GM21526 (cell line): ENCODE results near the gene NSD1.
"Not testable (repeated sequence)": the region's sequence is repeated elsewhere in the genome, so short reads cannot be mapped to it uniquely, and the experiment has no call there.

Experiments
- ATAC-seq: cut with Tn5 transposase; IDR thresholded peaks from one replicate; pipeline ENCODE4 v1.9.1; 2021; ENCODE audit warnings: moderate library complexity; ENCODE audit not compliant: unreplicated experiment, low FRiP score

Gene NSD1

DNA sequence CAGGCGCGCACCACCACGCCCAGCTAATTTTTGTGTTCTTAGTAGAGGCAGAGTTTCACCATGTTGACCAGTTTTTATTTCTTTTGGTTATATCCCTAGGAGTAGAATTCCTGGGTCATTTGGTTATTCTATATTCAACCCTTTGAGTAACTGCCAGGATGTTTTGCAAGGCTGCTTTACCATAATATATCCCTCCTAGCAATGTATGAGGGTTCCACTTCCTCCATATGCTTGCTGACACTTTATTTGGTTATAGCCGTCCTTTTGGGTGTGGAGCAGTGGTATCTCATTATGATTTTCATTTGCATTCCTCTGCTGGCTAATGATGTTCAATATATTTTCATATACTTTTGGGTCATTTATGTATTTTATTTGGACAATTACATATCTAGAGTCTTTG, 88.7 kb downstream of the NSD1 start:
- ATAC-seq: no peak

DNA sequence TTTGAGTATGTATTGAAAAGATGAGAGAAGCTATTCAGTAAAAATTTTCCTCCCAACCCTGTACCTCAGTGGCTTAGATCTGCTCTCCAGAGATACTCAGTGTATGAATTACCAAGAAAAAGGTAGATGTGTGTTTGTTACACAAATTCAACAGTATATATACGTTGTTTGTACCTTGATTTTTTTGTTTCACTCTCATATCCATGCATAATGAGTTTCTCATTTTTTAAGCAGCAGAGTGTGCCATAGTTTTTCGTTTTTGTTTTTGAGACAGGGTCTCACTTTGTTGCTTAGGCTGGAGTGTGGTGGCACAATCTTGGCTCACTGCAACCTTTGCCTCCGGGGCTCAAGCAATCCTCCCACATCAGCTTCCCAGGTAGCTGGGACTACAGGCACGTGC, 92.2 kb downstream of the NSD1 start:
- no peak for ATAC-seq

DNA sequence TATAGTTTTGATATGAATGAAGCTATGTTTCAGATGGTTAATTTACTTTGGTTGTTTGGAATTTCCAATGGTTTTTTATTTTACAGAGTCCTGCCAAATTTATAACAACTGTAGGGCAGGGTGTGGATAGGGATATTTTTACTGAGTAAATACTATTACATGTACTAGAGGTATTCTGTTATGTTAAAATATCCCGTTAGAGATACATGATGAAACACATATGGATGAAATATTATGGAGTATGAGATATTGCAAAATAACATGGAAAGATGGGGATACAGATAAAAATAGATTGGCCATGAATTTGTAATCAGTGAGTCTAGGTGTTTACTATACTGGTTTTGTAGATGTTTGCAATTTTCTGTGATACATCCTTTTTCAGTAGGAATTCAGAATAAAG, 93.3 kb downstream of the NSD1 start:
- no peak for ATAC-seq

DNA sequence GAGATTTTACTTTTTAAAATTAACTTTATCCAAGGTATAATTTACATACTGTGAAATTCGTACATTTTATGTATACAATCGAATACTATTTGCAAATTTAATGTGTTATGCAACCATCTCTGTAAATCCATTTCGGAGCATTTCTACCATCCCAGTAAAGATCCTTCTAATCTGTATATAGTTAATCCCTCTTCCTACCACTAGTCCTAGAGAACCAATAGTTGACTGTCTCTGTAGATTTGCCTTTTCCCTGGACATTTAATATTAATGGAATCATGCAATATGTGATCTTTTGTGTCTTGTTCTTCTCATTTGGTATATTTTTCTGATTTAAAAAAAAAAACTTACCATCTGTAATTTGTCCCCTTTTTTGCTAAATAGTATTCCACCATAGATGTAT, 95.2 kb downstream of the NSD1 start:
- no peak for ATAC-seq

DNA sequence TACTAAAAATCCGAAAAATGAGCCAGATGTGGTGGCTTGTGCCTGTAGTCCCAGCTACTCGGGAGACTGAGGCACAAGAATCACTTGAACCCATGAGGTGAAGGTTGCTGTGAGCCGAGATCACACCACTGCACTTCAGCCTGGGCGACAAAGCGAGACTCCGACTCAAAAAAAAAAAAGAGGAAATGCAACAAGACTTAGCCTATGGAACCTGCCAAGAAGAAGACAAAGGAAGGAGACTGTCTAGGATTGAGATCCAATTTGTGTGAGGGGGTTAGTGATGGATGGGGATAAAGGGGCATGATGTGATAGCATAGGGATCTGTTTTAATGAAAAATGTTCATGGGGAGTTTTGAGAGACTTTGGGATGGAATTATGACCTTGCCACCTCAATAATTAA, 97.1 kb downstream of the NSD1 start:
- no peak for ATAC-seq

DNA sequence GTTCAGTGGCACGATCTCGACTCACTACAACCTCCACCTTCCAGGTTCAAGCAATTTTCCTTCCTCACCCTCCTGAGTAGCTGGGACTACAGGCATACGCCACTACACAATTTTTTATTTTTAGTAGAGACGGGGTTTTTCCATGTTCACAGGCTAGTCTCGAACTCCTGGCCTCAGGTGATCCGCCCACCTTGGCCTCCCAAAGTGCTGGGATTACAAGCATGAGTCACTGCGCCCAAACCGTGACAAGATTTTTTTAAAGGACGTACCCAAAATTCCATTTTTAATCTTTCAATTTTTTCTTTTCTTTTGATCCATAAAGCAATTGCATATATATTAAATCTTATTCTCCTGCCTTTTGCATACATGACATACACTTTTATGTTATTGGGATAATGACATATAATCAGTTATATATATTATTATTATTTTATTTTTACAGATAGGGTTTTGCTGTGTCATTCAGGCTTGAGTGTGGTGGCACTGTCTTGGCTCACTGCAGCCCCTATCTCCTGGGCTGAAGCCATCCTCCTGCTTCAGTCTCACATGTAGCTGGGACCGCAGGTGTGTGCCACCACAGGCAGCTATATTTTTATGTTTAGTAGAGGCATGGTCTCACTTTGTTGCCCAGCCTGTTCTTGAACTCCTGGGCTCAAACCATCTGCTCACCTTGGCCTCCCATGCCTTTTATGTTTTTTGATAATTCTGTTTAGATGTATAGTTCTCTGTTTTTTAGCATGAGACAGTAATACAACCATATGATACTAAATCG, 98.1 kb downstream of the NSD1 start:
- ATAC-seq: no peak

DNA sequence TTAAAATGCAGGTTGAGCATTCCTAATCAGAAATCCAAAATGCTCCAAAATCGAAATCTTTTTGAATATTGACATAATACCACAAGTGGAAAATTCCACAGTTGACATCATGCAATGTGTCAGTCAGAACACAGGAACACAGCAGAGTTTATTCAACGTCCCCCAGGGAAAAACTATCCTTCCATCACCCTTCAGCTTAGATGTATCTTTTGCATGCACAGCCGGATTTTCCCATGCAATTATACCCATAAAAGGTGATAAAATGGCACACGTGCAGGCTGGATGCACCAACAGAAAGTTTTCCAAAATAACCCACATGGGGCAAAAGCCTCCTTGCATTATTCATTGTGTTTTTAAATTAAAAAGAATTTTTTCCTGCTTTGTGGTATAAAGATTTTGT, 98.8 kb downstream of the NSD1 start:
- ATAC-seq: no peak

DNA sequence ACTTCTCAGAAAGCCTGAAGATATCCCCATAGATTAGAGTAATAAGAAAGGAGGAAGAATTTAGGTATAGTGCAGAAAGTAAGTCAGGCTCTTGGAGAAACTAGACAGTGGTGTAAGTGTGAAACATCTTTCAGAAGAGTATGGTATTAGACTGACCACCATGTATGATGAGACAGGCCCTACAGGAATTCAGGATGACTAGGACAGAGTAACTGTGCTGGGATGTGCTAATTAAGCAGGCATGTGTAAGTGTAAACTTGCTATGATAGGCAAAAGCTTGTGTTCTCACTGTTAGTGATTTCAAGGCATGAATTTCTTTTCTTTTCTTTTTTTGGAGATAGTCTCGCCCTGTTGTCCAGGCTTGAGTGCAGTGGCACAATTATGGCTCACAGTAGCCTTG, 99.2 kb downstream of the NSD1 start:
- ATAC-seq: no peak

DNA sequence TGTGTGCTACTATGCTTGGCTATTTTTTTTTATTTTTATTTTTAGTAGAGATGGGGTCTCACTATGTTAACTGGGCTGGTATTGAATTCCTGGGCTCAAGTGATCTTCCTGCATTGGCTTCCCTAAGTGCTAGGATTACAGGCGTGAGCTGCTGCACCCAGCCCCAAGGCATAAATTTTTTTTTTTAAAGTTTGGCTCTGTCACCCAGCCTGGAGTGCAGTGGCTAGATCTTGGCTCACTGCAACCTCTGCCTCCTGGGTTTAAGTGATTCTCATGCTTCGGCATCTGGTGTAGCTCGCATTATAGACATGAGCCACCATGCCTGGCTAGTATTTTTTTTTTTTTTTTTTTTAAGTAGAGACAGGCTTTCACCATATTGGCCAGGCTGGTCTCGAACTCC, 99.6 kb downstream of the NSD1 start:
- ATAC-seq: no peak

DNA sequence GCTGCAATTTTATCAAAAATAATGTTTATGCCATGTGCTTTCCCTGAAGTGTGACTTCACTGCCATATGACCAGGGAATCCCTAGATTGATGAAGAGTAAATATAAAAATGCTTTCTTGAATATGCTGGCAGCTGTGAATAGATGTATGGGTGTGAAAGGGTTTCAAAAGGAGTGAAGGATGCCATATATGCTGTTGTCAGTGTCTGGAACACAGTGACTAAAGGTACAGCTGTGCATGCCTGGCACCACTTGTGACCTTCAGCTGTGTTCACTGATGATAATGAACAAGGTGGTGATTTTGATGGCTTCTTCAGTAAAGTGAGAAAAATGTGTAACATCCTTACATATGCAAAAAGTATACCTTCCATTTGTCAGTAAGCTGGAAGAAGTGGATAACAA, 100.2 kb downstream of the NSD1 start:
- ATAC-seq: no peak

DNA sequence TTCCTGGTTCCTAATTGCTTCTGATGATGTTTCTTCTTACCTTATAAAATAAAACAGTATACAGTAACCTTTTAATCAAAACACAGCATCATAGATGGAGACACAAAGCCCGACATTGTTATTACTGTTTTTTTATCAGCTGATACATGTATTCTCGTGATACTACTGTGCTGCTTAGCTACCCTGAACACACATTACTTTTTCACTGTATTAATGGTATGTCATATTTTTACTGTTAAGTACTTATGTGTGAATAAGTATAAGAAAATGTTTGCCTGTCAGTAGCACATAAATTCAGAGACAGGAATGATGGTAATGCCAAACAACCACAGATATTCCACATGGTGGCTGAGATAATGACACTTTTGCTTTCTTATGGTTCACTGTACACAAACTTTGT, 101.3 kb downstream of the NSD1 start:
- ATAC-seq: no peak

DNA sequence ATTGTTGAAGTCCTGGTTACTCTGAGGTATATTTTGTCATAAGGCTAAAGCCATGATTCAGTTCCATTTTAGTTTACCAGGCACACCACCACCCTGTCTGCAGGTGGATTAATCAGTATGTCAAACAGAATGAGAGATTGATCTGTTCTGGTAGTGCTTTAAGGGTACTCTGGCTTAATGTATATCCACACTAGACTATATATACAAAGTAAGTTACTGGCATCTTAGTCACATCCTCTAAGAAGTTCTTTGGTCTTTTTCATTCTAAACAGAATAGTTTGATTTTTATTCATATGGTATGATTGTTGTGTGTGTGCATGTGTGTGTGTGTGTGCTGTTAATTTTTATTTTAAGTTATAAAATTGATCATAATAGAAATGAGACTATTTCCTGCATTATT, 108.2 kb downstream of the NSD1 start:
- no peak for ATAC-seq

DNA sequence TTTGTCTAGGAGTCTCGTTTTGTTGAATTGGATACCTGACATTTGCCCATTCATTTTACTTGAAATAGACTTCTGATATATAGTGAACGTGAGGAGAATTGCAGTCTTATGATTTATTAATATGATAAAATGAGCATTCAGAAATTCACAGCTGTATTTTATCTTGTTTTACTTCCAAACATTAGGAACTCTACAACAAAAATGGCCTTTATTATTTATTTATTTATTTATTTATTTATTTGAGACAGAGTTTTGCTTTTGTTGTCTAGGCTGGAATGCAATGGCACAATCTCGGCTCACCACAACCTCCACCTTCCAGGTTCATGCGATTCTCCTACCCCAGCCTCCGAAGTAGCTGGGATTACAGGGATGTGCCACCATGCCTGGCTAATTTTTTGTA, 108.7 kb downstream of the NSD1 start:
- no peak for ATAC-seq

DNA sequence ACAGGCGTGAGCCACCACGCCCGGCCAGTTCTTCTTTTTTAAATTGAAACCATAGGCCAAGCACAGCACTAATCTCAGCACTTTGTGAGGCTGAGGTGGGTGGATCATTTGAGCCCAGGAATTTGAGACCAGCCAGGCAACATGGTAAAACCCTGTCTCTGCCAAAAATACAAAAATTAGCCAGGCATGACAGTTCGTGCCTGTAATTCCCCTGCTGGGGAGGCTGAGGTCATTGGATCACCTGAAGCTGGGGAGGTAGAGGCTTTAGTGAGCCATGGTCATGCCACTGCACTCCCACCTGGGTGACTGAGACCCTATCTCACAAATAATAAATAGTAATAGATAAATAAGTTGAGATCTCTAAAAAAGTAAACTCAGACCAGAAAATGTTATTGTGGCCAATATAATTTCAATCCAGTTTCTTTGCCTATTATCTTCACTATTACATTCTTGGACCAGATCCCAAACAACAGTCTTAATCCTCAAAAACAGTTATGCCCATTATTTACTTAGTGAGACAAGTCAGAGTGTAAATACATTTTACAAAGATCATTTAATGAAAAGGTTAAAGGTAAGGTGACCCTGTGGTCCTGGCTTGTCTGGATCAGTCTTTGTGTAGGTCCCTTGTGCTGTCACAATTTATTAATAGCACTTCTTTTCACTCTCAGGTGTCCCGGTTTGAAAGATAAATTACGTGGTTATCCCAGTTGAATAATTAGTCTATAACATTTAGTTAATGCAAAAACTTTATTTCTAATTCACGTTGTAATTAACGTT, 116.4 kb downstream of the NSD1 start:
- ATAC-seq: no peak

DNA sequence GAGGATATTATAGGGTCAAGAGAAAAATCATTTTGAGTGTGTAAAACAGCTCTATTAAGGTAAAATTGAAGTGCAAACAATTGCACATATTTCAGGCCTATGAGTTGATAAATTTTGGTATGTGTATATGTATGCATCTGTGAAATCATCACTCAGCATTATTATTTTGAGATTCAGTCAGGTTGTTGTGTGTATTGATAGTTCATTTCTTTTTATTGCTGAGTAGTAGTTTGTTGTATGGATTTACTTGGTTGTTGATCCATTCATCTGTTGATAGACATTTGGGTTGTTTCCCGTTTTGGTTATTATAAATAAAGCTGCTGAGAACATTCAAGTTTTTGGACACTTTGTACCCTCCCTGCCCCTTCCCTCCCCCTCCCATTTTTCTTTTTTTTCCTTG, 119.7 kb downstream of the NSD1 start:
- ATAC-seq: no peak

DNA sequence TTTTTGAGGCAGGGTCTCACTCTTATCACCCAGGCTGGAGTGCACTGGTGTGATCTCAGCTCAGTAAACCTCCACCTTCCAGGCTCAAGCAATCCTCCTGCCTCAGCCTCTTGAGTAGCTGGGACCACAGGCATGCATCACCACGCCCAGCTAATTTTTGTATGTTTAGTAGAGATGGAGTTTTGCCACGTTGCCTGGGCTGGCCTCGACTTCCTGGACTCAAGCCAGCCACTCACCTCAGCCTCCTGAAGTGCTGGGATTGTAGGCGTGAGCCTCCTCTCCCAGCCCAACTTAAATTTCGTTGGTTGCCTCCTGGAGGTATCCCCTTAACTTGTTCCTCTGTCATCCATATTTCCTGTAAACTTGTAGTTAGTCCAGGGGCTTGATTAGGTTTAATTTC, 122.7 kb downstream of the NSD1 start:
- ATAC-seq: no peak

DNA sequence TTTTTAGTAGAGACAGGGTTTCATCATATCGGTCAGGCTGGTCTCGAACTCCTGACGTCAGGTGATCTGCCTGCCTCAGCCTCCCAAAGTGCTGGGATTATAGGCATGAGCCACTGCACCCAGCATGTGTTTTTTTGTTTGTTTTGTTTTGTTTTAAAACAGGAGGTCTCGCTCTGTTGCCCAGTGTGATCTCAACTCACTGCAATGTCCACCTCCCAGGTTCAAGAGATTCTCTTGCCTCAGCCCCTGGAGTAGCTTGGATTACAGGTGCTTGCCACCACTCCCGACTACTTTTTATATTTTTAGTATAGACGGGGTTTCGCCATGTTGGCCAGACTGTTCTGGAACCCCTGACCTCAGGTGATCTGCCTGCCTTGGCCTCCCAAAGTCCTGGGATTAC, 125.1 kb downstream of the NSD1 start:
- not testable (repeated sequence) for ATAC-seq

DNA sequence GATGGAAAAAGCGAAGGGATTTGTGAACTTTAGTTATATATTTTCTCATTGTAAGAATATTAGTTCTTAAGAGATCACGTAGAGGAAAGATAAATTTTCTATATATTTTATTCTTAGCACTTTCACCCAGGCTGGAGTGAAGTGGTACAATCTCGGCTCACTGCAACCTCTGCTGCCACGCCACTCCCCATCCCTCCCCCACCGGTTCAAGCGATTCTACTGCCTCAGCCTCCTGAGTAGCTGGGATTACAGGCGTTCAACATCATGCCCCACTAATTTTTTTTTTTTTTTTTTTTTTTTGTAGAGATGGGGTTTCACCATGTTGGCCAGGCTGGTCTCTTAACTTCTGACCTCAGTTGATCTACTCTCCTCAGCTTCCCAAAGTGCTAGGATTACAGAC, 127.4 kb downstream of the NSD1 start:
- no peak for ATAC-seq

DNA sequence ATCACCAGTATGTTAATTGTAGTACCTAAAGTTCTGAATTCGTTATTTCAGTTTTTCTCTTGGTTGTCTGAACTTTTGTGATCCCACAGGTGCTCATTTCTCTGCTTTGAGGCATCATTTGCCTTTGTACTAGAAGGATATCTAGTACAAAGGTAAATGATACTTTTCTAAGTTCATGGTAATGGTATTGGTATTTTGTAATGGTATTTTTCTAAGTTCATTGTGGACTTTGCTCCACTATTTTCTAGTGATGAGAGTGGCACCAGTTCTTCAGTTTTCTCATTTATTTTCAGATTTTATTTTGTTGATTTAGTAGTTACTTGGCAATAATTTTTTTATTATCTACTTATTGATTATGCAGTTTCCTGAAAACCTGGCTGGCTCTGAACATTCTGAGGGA, 127.9 kb downstream of the NSD1 start:
- no peak for ATAC-seq

DNA sequence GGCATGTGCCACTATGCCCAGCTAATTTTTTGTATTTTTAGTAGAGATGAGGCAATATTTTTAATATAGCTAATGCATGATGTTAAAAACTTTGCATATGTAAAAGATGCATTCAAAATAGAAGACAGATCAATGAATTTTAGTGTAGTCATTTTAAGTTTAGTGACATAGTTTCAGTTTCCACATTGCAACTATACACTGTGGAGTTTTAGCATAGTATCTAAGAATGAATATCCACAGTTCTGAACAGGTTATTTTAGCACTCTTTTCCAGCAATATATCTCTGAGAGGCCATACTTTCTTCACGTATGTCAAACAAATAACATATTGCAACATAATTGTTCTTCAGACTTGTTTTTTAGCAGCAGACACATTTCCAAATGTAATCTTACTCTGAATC, 130.6 kb downstream of the NSD1 start:
- ATAC-seq: no peak

DNA sequence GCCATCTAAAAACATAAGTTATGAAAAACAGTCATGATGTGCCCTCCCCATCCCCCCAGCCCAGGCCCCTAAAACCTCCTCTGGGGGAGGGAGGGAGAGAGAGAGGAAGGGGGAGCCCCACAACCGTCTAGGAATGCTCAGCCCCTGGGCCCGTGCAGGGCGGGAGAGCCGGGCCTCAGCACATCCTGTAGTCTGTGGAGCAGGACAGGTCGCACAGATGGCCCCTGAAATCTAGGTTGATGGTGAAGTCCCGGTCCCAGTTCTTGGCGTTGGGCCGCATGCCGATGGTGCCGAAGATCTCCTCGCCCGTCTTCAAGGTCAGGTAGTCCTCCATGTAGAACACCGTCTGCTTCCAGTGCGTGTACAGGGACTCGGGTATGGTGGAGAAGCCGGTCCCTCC, 131.8 kb downstream of the NSD1 start:
- ATAC-seq: no peak

DNA sequence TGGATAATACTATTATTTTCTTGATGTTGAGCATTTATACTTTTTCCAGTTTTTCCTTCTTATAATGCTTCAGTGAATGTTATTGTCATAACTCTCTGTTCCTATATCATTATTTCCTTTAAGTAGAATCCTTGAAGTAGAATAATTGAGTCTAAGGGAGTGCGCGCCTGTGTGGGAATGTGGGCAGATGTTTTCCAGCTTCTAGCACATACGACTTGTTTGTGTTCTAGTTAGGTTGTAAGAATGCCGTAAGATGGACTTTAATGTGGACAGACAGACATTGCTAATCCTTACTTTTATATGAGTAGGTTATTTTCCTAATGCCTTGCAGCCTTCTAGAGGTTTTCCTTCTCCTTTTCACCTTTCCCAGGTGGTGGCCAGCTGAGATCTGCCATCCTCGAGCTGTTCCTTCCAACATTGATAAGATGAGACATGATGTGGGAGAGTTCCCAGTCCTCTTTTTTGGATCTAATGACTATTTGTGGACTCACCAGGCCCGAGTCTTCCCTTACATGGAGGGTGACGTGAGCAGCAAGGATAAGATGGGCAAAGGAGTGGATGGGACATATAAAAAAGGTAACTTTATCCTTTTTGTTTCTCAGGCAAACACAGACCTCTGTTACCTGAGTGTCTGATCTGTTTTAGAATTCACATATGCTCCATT, 135.8 kb downstream of the NSD1 start:
- ATAC-seq: no peak
